Left renal pelvis (tissue), 4 donors: ENCODE results near the gene ZNF304. TPM values are rescaled to one million over a fixed set of nuclear protein-coding genes. Genes with fewer than 3 reads are reported as not detected.

ENCODE experiments used
- polyA plus RNA-seq, 4 donors: library from polyadenylated mRNA; unstranded; fragments of 120-200 nt; gene quantifications; one replicate each; pipeline ENCODE4 v1.2.1, GENCODE V29; 2013; ENCODE audit not compliant: insufficient read length in 4 of 4

ZNF304 gene
- polyA plus RNA-seq, 4 donors, result 14.7 to 19.0 (median 17.1) TPM

Other genes starting within 250 kb of the ZNF304 start
- gene USP29, start 231.3 kb upstream of the ZNF304 start, polyA plus RNA-seq, result under 1 TPM in 1 of 4 donors, not detected in 3; 0.13 TPM
- under 1 TPM in 2 of 4 donors, not detected in 2; 0.05 to 0.11 TPM for gene ZIM3, start 206.1 kb upstream of the ZNF304 start, polyA plus RNA-seq
- not detected for gene DUXA, start 183.8 kb upstream of the ZNF304 start, polyA plus RNA-seq
- gene ZNF264, start 159.8 kb upstream of the ZNF304 start, polyA plus RNA-seq, result 10 to 100 TPM; 18.5 to 23.4 (median 20.2) TPM
- 1 to 10 TPM in 3 of 4 donors, under 1 TPM in 1; 0.96 to 6.5 (median 1.7) TPM for gene AURKC, start 120.2 kb upstream of the ZNF304 start, polyA plus RNA-seq
- gene ZNF805, start 110.6 kb upstream of the ZNF304 start, polyA plus RNA-seq, result 1 to 10 TPM; 5.3 to 6.9 (median 6.3) TPM
- 1 to 10 TPM; 2.6 to 3.5 (median 3.0) TPM for gene ZNF460, start 70.8 kb upstream of the ZNF304 start, polyA plus RNA-seq
- 10 to 100 TPM in 1 of 4 donors, 1 to 10 TPM in 3; 7.2 to 10.3 (median 8.8) TPM for gene ZNF543, start 30.8 kb upstream of the ZNF304 start, polyA plus RNA-seq
- gene TRAPPC2B, start 12.3 kb downstream of the ZNF304 start, polyA plus RNA-seq, result 10 to 100 TPM; 14.8 to 20.2 (median 16.6) TPM
- gene ZNF547, start 12.3 kb downstream of the ZNF304 start, polyA plus RNA-seq, result 1 to 10 TPM; 2.5 to 6.6 (median 6.0) TPM
- 10 to 100 TPM; 21.8 to 27.6 (median 24.8) TPM for gene ZNF548, start 38.6 kb downstream of the ZNF304 start, polyA plus RNA-seq
- 10 to 100 TPM; 11.7 to 13.9 (median 12.3) TPM for gene ZNF17, start 59.9 kb downstream of the ZNF304 start, polyA plus RNA-seq
- 10 to 100 TPM in 3 of 4 donors, 1 to 10 TPM in 1; 5.6 to 14.0 (median 12.7) TPM for gene ZNF749, start 84.1 kb downstream of the ZNF304 start, polyA plus RNA-seq
- gene VN1R1, start 105.9 kb downstream of the ZNF304 start, polyA plus RNA-seq, result 1 to 10 TPM; 1.6 to 5.8 (median 3.1) TPM
- 10 to 100 TPM in 3 of 4 donors, 1 to 10 TPM in 1; 9.8 to 23.2 (median 22.3) TPM for gene ZNF772, start 126.3 kb downstream of the ZNF304 start, polyA plus RNA-seq
- 10 to 100 TPM; 14.2 to 23.6 (median 20.2) TPM for gene ZNF419, start 136.5 kb downstream of the ZNF304 start, polyA plus RNA-seq
- gene ZNF773, start 148.7 kb downstream of the ZNF304 start, polyA plus RNA-seq, result 10 to 100 TPM; 10.1 to 13.9 (median 11.6) TPM
- gene ZNF549, start 176.1 kb downstream of the ZNF304 start, polyA plus RNA-seq, result 10 to 100 TPM; 10.5 to 15.7 (median 14.1) TPM
- 10 to 100 TPM; 15.1 to 22.7 (median 21.1) TPM for gene ZNF550, start 208.6 kb downstream of the ZNF304 start, polyA plus RNA-seq
- gene ZNF416, start 227.6 kb downstream of the ZNF304 start, polyA plus RNA-seq, result 10 to 100 TPM in 1 of 4 donors, 1 to 10 TPM in 3; 7.3 to 10.1 (median 8.6) TPM
- 10 to 100 TPM; 12.9 to 21.4 (median 17.3) TPM for gene ZIK1, start 232.9 kb downstream of the ZNF304 start, polyA plus RNA-seq
- gene ZNF530, start 248.6 kb downstream of the ZNF304 start, polyA plus RNA-seq, result 1 to 10 TPM; 4.4 to 5.4 (median 4.7) TPM